ENCODE results near the gene SF1.

The SF1 gene

DNA sequence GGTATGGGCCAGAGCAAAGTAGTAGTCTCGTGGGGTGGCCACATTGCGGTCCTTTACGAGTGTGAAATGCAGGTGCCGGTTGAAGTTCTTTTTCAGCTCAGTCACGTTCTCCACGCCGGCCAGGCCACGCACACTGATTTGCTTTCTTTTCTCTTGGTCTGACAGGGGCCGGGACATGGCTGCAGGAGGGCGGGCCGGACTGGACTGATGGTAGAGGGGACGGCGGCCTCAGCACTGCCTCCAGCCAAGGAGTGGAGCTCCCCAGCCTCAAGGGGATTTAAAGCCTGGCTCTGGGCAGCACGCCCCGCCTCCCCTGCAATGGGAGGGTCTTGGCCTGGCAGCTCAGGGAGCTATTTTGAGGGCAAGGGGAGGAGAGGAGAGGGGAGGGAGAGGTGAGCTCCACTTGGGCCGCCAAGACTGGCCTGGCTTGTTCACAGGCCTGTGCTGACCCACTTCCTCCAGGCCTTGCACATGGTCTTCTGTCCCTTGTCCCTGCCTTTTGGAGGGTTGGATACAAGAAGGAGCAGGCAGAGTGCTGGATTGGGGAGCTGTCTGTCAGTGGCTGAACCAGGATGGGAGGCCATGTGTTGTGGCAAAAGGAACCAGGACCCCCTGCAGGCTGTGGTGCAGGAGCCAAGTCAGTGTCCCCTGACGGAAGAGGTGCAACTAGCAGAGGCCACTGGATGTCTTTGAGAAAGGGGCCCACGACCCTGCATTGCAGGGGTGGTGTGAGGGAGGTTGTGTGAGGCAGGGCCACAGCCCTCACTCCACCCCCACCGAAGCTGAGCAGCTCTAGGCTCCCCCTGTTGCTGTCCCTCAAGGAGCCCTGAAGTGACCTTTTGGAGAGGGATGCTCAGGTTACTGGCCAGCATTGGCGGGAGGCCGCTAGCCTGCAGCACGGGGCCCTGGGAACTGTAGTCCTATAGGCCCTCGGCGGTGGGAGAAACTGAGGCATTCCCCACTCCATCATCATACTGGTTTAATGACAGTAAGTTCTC is 18.3 kb downstream of the SF1 start, which contains the start of gene PYGM:
Gene PYGM, minus strand, starts transcription at position 253 of the 998 bp plus-strand sequence. Its CDS starts 76 bp downstream, at position 177.
- DNase-seq (ENCODE audit: low read depth) = no peak

DNA sequence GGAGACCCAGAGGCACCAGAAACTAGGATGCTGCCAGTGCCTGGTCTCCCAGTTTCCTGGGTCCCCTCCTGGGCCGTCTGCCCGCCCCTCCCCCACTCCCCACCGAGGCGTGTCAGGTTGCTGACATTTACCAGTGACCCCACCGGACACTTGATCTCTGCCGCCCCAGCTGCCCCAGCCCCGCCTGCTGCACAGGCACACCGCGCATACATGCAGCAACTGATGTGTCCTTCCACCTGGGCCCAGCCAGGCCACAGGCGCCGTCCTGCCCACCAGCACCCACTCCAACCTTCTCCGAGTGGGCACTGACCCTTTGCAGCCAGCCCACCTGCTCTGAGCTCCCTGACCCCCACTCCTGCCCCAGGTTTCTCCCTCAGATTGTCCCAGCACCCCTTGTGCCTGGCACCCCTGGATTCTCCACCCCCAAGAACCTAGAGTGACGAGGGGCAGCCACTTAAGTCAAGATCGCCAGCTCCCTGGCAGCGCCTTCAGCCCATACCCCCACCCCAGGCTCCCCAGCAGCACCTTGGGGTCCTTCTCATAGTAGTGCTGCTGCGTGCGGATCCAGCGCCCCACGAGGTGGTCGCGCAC is 19.1 kb downstream of the SF1 start:
- DNase-seq (ENCODE audit: low read depth) = no peak

DNA sequence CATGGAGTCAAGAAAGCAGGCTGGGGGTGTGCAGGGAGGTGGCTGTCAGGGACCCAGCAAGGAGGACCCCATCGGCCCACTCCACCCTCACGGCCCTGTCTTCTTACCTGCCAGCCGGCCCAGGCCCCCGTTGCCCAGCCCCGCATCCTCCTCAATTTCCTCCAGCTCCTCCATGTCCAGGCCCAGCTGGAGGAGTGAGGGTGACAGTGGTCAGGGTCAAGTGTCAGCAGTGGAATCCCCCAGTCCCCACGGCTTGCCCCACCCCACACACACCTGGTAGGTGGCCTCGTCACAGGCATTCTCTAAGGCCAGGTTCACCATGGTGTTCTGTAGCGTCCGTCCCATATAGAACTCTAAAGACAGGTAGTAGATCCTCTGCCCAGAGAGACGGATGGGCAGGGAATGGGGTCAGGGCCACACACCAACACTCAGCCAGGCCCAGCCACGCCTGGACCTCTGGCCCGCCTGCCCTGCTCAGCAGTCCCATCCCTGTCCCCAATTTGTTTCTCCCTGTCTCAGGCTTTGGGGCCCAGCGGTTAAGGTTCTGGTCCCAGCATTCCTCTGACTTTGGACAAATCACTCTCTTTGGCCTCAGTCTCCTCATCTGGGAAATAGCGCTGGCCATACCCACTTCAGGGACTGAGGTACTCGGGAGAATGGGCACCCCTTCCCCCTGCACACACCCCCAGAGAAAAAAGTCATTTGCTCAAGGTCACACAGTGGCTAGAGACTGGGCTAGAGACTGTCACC is 19.8 kb downstream of the SF1 start:
- DNase-seq (ENCODE audit: low read depth) = no peak

DNA sequence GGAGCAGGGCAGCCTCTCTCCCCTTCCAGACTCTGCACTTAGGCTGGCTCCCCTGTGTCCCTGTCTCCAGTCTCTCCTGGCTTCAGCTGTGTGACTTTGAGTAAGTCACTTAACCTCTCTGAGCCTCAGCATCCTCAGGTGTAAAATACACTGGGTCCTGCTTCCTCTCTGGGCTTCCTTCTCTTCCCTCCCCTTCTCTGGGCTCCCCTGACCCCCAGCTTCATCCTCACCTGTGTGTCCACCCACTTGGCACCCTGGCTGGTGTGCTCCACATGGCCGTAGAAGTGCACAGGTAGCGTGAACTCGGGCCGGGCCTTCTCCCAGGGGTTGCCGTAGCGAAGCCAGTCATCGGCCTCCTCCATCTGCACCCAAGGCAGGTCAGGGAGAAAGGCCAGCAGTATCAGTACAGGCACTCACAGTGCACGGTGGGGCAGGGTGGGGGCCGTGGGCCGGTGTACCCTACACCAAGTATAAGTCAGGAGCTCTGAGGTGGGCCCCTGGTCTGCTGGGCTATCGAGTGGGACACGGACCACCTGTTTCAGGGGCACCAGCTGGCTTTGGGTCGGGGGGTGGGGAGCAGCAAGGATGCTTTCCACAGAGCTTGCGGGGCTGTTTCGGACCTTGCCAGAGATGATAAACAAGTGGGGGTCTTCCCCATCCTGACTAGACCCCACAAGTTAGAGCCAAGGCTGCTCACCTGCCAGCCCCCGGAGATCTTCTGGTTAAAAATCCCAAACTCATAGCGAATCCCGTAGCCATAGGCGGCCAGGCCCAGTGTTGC is 20.6 kb downstream of the SF1 start:
- no peak for DNase-seq (ENCODE audit: low read depth)

DNA sequence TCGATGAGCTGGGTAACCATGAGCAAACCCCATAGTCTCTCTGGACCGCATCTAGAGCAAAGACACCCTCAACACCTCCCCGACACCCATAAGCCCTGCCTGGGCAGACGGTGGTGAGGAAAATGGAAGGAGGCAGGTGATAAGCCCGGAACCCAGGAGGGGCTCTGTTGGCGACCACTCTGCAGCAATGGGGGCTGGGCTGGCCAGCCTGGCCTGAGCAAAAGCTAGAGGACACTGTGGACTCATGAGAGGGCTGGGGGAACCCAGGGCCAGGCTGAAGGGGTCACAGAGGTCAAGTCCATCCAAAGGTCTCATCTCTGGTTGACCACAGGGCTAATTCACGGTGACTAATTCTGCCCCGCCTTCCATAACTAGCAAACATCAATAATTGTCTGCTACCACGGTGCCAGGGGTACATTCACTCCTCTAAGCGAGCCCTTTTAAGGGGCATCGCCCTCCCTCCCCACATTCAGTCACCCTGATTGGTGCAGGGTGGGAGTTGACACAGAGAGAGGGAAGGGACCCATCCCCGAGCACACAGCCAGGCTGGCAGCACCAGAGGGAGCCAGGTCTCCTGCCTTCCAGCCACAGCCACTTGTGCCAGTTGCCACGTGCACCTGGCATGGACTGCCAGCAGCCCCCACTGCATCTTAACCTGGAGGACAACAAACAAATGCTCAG is 22.5 kb downstream of the SF1 start:
- DNase-seq (ENCODE audit: low read depth) = no peak

DNA sequence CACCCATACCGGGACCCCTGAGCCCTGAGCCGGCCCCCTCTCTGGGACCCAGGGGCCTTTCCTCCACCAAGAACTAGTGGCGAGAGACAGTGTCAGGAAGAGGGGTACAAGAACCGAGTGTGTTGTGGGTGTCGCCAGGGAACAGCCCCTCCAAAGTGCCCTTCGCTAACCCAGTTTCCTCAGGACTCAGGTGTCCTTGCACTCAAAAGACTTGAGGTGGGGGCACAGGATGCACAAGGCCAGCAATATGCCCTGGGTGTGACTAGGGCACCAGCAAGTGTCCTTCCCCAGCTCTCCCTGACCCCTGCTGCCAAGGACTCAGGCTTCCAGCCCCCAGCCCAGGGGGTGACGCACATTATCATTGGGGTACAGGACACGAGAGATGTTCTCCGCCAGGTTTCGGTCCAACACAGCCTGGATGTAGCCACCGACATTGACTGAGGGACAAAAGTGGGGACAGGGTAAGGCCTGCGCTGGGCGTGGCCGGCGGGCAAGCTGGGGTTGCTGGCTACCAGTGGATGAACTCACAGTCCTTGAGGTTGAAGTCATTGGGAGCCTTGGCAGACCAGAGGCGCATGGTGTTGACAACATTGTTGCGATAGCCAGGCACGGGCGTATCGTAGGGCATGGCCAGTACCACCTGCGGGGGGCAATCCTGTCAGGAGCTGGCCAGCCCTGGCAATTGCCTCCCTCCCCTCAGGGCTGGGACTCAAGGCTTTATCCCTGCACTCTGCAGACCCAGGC is 23.3 kb downstream of the SF1 start:
- DNase-seq (ENCODE audit: low read depth) = no peak

DNA sequence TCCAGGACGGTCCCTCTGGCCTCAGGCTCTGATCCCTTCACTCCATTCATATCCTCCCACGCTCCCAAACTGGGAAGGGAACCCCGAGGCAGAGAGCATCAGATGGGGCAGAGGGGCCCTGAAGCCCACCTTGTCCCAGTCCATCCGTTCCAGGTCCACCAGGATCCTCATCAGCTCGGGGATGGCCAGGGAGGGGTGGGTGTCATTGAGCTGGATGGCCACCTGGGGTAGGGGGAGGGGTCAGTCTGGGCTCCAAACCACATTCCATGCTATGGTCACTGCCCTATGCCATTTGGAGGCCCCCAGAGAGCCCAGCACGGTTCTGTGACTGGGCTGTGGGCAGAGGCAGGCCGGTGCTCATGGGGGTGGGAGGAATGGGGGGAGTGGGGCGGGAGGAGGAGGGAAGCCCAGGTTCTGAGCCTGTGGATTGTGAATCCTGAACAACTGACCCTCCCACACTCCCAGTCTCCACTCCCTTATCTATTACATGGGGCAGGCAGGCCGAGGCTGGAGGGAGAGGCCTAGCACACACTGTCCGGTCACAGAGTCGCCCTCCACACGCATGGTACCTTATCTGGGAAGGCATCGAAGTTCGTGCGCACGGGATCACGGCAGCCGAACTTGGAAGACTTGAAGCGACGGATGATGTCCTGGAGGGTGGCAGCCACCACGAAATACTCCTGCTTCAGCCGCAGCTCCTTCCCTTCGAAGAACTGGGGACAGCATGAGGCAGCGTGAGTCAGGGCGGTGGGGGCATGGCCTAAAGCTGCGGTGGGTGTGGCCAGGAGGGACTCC is 24.0 kb downstream of the SF1 start:
- no peak for DNase-seq (ENCODE audit: low read depth)

DNA sequence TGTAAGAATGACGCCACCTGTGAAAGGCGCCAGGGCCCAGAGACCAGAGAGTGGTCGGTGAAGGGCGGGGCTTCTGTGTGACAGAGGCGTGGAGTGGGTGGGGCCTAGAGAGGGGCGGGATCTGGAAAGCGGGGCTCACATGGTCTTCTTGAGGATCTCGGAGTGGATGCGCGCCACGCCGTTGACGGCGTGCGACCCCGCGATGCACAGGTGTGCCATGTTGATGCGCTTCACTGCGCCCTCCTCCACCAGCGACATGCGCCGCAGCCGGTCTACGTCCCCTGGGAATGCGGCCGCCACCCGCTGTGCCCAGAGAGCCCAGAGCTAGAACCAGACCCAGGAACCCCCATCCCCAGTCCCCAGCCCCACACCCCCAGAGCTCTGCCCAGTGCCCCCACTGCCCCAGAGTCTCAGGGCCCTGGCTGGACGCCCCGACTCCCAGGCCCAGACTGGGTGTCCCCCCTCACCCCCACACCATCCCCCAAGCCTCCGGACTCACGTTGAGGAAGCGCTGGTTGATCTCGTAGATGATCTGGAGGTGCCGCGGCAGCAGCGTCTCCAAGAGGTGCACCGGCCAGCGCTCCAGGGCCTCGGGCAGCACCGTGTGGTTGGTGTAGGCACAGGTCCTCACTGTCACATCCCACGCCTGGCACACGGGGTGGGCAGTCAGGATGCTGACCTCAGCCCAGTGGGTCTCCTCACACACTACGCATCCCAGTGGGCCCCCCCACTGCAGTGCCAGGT is 24.8 kb downstream of the SF1 start:
- DNase-seq (ENCODE audit: low read depth) = no peak

DNA sequence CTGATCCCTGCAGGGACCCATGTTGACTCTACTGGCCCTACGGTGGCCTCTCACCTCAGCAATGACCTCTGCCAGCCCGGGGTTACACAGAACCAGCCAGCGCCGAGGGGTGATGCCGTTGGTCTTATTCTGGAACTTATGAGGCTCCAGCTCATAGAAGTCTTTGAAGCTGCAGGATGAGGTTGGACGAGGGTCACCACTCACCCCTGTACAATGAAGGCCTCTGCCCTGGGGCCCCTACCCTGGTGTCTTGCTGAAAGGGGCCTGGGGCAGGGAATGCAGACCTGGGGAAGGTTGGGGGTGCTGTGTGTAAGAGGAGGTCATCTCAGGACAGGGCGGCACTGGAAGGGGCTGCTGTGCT is 25.3 kb downstream of the SF1 start:
- DNase-seq (ENCODE audit: low read depth) = no peak

DNA sequence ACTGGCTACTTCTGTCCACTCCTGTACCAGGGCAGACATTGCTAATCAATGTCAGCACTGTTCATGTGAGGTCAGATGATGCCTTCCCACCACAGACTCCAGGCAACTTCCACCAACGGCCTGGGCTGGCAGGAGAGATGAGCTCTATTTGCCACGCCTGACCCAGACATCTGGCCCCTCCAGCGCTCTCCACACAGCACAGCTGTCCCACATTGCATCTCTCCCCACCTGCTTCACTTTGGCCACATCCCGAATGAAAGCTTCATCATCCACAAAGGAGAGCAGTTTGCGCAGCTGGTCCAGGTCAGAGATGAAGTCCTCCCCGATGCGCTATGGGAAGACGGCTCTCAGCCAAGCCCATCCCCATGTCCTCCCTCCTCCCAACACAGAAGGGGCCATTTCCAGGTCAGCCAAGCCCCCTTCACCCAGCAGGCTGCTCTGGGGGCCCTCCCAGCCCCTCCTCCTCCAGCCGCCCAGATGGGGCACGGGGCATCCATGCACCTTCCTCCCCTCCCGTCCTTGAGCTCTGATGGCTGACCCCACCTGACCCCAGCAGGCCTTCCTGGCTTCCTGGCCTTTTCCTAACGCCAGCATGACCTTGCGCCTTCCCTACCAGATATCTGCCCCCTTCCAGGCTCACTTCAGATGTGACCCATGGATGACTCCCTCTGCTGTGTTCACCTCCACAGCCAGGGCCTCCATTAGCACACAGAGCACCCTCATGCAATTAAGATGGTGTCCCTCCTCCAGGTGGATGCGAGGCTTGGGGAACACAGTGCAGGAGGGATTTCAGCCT is 26.0 kb downstream of the SF1 start:
- DNase-seq (ENCODE audit: low read depth) = no peak

DNA sequence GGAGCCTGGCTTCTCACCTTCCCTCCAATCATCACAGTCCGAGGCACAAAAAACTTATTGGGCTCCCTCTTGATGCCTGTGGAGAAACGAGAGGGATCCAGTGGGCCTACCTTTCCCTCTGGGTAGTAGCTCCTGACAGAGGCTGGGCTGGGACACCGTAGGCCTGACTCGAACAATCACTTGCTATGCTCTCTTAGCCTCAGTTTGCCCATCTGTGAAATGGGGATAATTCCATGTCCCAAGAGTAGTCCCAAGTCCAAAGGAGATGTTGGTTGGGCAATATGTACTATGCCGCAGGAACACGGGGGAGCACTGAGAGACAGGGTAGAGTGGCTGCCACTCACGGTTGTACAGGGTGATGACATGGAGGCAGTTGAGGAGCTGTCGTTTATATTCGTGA is 26.8 kb downstream of the SF1 start:
- DNase-seq (ENCODE audit: low read depth) = no peak

DNA sequence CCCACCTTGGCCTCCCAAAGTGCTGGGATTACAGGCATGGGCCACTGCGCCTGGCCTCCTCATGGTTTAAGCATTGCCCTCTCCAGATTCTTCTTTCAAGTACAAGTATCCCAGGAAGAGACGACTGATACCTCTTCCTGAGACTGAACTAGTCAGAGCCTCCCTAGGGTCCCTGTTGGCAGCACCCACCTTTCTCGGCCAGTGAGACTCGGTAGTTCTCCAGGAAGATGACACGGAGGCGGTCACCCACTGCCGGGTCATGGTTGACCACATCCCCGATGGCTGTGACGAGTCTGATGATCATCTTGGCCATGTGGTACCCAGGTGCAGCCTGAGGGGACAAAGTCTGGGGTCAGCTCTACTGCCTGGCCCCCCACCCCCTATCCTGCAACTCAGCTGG is 27.2 kb downstream of the SF1 start:
- no peak for DNase-seq (ENCODE audit: low read depth)

DNA sequence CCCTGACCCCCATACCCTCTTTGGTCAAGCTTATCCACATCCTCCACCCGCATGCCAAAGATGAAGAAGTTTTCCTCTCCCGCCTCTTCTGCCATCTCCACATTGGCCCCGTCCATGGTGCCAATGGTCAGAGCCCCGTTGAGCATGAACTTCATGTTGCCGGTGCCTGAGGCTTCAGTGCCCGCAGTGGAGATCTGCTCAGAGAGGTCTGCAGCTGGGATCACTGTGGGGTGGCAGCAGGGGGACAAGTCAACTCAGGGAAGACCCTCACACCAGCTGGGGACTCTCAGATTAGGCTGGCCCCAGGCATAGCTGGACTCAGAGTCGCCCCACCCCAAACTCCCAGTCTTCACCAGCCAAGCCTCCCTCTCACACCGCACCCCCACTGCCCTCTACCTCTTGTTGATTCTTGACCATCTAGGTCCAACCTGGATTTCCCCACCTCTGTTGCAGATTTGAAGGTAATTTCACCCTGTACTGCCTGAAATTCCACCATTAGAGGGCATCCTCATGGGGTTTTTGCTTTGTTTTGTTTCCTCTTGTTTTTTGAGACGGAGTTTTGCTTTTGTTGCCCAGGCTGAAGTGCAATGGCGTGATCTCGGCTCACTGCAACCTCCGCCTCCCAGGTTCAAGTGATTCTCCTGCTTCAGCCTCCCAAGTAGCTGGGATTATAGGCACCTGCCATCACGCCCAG is 27.8 kb downstream of the SF1 start:
- no peak for DNase-seq (ENCODE audit: low read depth)

DNA sequence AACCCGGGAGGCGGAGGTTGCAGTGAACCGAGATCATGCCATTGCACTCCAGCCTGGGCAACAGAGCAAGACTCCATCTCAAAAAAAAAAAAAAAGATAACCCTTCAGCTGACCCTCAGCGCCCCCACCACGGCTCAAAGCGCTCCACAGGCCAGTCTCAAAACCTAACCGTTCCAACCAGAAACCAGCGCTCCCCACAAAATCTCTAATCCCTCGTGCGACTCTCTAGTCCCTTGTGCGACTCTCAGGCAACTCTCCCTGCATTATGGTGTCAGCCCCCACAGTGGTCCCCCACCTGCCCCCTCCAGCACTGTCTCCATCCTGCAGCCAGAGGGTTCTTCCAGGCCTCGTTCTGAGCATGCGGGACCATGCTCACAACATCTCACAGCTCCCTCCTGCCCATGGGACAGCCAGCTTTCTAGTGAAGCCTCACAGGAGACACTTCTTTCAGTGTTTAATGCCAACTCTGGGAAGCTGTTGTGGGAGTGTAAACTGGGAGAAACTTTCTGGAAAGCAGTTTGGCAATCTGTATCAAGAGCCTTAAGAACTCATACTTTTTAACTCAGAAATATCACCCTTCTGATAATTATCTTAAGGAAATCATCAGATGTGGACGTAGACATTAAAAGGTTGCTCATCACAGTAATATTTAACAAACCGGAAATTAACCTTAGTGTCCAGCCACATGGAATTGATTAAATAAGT is 30.2 kb downstream of the SF1 start:
- DNase-seq (ENCODE audit: low read depth) = no peak

DNA sequence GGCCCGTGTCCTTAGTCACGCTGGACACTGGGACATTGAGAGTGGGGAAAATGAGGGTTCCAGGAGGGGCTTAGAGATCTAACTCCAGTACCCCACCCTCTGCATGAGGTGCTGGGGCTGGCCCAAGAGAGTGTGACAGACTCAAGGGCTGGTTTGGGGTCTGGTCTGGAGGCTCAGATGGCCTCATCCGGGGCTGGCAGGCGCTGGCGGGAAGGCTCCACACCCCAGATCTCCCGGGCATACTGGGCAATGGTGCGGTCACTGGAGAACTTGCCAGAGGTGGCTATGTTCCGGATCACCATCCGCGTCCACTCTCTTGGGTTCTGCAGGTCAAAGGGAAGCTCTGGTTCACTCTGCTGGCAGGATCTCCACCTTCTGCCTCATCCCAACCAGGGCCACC is 31.9 kb downstream of the SF1 start:
- DNase-seq (ENCODE audit: low read depth) = no peak

DNA sequence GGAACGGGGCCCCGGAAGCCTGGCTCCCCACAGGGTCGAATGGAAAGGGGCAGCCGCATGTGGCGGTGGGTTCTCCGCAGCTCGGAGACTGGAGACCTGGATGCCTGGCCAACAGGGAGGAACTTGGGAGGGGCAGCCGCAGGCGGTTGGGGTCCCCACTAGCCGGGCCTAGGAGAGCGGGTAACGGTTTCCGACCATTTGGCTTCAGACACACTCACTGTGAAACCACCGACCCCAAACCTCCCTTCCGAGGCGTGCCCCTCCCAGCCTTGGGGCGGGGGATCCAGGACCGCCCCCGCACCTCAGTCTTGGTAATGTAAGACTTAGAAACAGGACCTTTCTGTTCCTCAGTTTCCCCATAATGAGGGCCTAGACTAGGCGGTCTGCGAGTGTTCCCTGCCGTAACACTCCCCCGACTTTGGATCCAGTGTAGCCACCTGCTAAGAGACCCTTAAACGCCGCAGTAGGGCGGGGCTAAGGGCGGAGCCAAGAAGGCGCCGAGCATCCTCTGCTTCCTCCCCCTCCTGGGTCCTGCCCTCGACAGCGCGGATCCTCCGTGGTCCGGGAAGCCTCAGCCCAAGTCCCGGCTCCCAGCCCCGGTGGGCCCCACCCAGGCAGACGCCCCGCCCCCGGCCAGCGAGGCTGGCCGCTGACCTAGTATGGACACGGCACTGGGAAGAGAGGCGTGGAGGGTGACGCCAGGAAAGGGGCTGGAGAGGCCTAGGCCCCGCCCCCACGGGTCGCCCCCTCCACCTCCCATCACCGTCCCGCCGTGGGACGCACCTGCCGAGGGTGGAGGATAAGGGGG is 32.6 kb downstream of the SF1 start:
- DNase-seq (ENCODE audit: low read depth) = peak; percentile 59
